ENCODE results near the gene VEGFC.

Gene VEGFC

GRCh38 chr4:176782191-176782590 lies 10.5 kb downstream of the VEGFC start:
- 95% methylated on average over 2 to 3 of the region's 5 CpGs for WGBS, 2 experiments (ENCODE audit: insufficient coverage in 2 of 2)
- Histone ChIP-seq H3K36me3 (ENCODE audit: control insufficient read depth, insufficient read depth, low read length) (no peaks in the 10 kb centered on the region), H3K9me3 (ENCODE audit: control insufficient read depth, low read length) (no peaks in the 10 kb centered on the region), H3K27ac (ENCODE audit: low read depth, low read length, severe bottlenecking) (no peak overlapping the region), H3K4me3 (ENCODE audit: extremely low read depth, insufficient read depth, low read length, poor library complexity, severe bottlenecking) (no peak overlapping the region), H3K4me1 (ENCODE audit: control insufficient read depth, insufficient read depth, low read length, poor library complexity, severe bottlenecking) (peaks cover 11% of the 10 kb centered on the region)

- no peaks in the 10 kb centered on the region for H3K9me3 ChIP-seq (ENCODE audit: control insufficient read depth, low read length)
- H3K4me1 ChIP-seq (ENCODE audit: control insufficient read depth, insufficient read depth, low read length, poor library complexity, severe bottlenecking): peaks cover 11% of the 10 kb centered on the region
- H3K27ac ChIP-seq (ENCODE audit: low read depth, low read length, severe bottlenecking): no peak overlapping the region
- no peak overlapping the region for H3K4me3 ChIP-seq (ENCODE audit: extremely low read depth, insufficient read depth, low read length, poor library complexity, severe bottlenecking)
- H3K36me3 ChIP-seq (ENCODE audit: control insufficient read depth, insufficient read depth, low read length): no peaks in the 10 kb centered on the region
- WGBS, 2 experiments (ENCODE audit: insufficient coverage in 2 of 2): 83 to 92% methylated on average over 1 to 2 of the region's 4 CpGs
Observed at GRCh38 chr4:176781739-176782100, 11.0 kb downstream of the VEGFC start.

GRCh38 chr4:176780995-176781738 lies 11.6 kb downstream of the VEGFC start:
- no peak overlapping the region for H3K4me3 ChIP-seq (ENCODE audit: extremely low read depth, insufficient read depth, low read length, poor library complexity, severe bottlenecking)
- no CpG with 5 or more reads among the region's 1 CpG for WGBS, 2 experiments (ENCODE audit: insufficient coverage in 2 of 2)
- H3K9me3 ChIP-seq (ENCODE audit: control insufficient read depth, low read length): no peaks in the 10 kb centered on the region
- H3K27ac ChIP-seq (ENCODE audit: low read depth, low read length, severe bottlenecking): no peak overlapping the region
- no peaks in the 10 kb centered on the region for H3K36me3 ChIP-seq (ENCODE audit: control insufficient read depth, insufficient read depth, low read length)
- peaks cover 11% of the 10 kb centered on the region for H3K4me1 ChIP-seq (ENCODE audit: control insufficient read depth, insufficient read depth, low read length, poor library complexity, severe bottlenecking)

DNA sequence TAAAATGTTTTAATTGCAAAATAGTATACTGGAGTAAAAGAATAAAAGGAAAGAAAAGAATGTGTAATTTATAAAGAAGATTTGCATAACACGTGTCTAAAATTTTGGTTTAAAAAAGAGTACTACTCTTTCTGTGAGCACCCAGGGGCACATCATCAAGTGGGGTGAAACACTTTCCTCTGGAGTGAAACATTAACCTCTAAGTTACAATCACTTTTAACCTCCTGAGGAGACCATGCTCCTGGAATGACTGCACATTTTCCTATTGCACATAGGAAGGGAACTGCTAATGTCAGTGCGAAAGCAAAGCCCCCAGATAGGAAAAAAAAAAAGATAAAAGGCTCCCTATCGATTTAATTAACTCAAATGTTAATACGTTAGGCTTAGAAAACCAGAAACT lies 13.3 kb downstream of the VEGFC start:
- H3K9me3 ChIP-seq (ENCODE audit: control insufficient read depth, low read length): no peaks in the 10 kb centered on the region
- peaks cover 11% of the 10 kb centered on the region for H3K4me1 ChIP-seq (ENCODE audit: control insufficient read depth, insufficient read depth, low read length, poor library complexity, severe bottlenecking)
- no peak overlapping the region for H3K4me3 ChIP-seq (ENCODE audit: extremely low read depth, insufficient read depth, low read length, poor library complexity, severe bottlenecking)
- H3K27ac ChIP-seq (ENCODE audit: low read depth, low read length, severe bottlenecking): no peak overlapping the region
- H3K36me3 ChIP-seq (ENCODE audit: control insufficient read depth, insufficient read depth, low read length): no peaks in the 10 kb centered on the region
- 78 to 90% methylated on average over 2 of the region's 4 CpGs for WGBS, 2 experiments (ENCODE audit: insufficient coverage in 2 of 2)

GRCh38 chr4:176778491-176778890 lies 14.2 kb downstream of the VEGFC start:
- peaks cover 11% of the 10 kb centered on the region for H3K4me1 ChIP-seq (ENCODE audit: control insufficient read depth, insufficient read depth, low read length, poor library complexity, severe bottlenecking)
- H3K27ac ChIP-seq (ENCODE audit: low read depth, low read length, severe bottlenecking): peak overlapping the region; percentile 26
- WGBS, 2 experiments (ENCODE audit: insufficient coverage in 2 of 2): 60 to 74% methylated on average over 1 to 3 of the region's 4 CpGs
- no peaks in the 10 kb centered on the region for H3K36me3 ChIP-seq (ENCODE audit: control insufficient read depth, insufficient read depth, low read length)
- H3K9me3 ChIP-seq (ENCODE audit: control insufficient read depth, low read length): no peaks in the 10 kb centered on the region
- H3K4me3 ChIP-seq (ENCODE audit: extremely low read depth, insufficient read depth, low read length, poor library complexity, severe bottlenecking): no peak overlapping the region

GRCh38 chr4:176778063-176778462 lies 14.7 kb downstream of the VEGFC start:
- peaks cover 11% of the 10 kb centered on the region for H3K4me1 ChIP-seq (ENCODE audit: control insufficient read depth, insufficient read depth, low read length, poor library complexity, severe bottlenecking)
- no peaks in the 10 kb centered on the region for H3K36me3 ChIP-seq (ENCODE audit: control insufficient read depth, insufficient read depth, low read length)
- H3K27ac ChIP-seq (ENCODE audit: low read depth, low read length, severe bottlenecking): peak overlapping the region; percentile 26
- 0% methylated on average over 1 of the region's 2 CpGs for whole genome bisulfite sequencing, 2 experiments (ENCODE audit: insufficient coverage in 2 of 2)
- H3K4me3 ChIP-seq (ENCODE audit: extremely low read depth, insufficient read depth, low read length, poor library complexity, severe bottlenecking): no peak overlapping the region
- no peaks in the 10 kb centered on the region for H3K9me3 ChIP-seq (ENCODE audit: control insufficient read depth, low read length)

GRCh38 chr4:176775338-176775737 lies 17.4 kb downstream of the VEGFC start:
- no peak overlapping the region for H3K27ac ChIP-seq (ENCODE audit: low read depth, low read length, severe bottlenecking)
- H3K4me1 ChIP-seq (ENCODE audit: control insufficient read depth, insufficient read depth, low read length, poor library complexity, severe bottlenecking): peaks cover 8% of the 10 kb centered on the region
- H3K36me3 ChIP-seq (ENCODE audit: control insufficient read depth, insufficient read depth, low read length): no peaks in the 10 kb centered on the region
- no peaks in the 10 kb centered on the region for H3K9me3 ChIP-seq (ENCODE audit: control insufficient read depth, low read length)
- no peak overlapping the region for H3K4me3 ChIP-seq (ENCODE audit: extremely low read depth, insufficient read depth, low read length, poor library complexity, severe bottlenecking)
- no CpG with 5 or more reads among the region's 1 CpG for WGBS, 2 experiments (ENCODE audit: insufficient coverage in 2 of 2)

DNA sequence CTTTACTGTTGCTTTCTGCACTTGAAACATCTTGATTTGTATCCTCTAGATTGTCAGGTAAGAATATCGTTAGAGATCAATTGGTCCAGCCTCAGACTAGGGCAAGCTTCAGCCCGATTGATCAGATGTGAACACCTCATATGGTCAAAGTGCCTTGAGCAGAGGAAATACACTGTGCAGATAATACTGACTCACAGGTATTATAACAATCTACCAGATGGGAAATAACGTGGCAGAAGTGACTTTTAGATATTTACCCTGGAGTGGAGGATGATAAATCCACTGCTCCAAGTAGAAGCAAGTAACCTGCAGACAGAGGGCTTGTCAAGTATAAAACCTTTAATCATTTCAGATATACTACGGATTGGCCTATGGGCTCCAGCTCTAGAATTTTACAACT lies 17.9 kb downstream of the VEGFC start:
- no peak overlapping the region for H3K27ac ChIP-seq (ENCODE audit: low read depth, low read length, severe bottlenecking)
- H3K36me3 ChIP-seq (ENCODE audit: control insufficient read depth, insufficient read depth, low read length): no peaks in the 10 kb centered on the region
- peaks cover 8% of the 10 kb centered on the region for H3K4me1 ChIP-seq (ENCODE audit: control insufficient read depth, insufficient read depth, low read length, poor library complexity, severe bottlenecking)
- no peak overlapping the region for H3K4me3 ChIP-seq (ENCODE audit: extremely low read depth, insufficient read depth, low read length, poor library complexity, severe bottlenecking)
- H3K9me3 ChIP-seq (ENCODE audit: control insufficient read depth, low read length): no peaks in the 10 kb centered on the region
- 50% methylated on average over 2 of the region's 4 CpGs for WGBS, 2 experiments (ENCODE audit: insufficient coverage in 2 of 2)

DNA sequence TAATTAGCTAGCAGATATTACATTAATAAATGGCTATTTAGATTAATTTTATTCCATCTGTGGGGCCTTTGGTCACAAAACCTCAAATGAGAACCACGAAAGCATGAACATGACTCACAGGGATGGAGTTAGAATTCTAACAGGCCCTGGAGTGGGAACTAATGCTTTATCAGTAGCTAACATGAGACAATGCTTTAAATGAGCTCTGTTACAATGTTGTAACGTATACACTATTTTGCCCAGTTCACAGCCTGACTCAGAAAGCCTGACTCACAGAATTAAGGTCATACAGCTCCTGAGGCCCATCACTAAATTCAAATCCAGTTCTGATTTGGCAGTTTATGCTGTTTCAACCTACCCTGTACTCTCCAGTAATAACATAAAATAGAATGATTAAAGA lies 23.2 kb downstream of the VEGFC start:
- no peak overlapping the region for H3K27ac ChIP-seq (ENCODE audit: low read depth, low read length, severe bottlenecking)
- no peak overlapping the region for H3K4me3 ChIP-seq (ENCODE audit: extremely low read depth, insufficient read depth, low read length, poor library complexity, severe bottlenecking)
- 70 to 89% methylated on average over 1 of the region's 2 CpGs for WGBS, 2 experiments (ENCODE audit: insufficient coverage in 2 of 2)
- H3K36me3 ChIP-seq (ENCODE audit: control insufficient read depth, insufficient read depth, low read length): no peaks in the 10 kb centered on the region
- H3K4me1 ChIP-seq (ENCODE audit: control insufficient read depth, insufficient read depth, low read length, poor library complexity, severe bottlenecking): no peaks in the 10 kb centered on the region
- no peaks in the 10 kb centered on the region for H3K9me3 ChIP-seq (ENCODE audit: control insufficient read depth, low read length)

DNA sequence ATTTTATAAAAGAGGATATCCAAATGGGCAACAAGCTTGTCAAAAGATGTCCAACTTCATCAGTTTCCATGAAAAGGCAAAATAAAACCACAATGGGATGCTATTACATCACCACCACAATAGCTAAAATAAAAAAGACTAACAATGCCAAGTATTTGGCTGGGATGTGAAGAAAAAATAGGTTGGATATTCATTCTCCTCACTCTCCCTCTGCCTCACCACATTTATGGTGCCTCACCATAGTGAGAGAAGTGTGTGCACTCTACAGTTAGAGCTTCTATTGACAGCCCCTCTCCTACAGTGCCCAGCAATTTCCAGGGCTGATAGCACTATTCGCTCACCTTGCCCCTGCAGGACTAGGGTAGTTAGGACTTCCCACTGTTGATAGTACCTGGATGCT lies 25.5 kb downstream of the VEGFC start:
- H3K4me3 ChIP-seq (ENCODE audit: extremely low read depth, insufficient read depth, low read length, poor library complexity, severe bottlenecking): no peak overlapping the region
- no peaks in the 10 kb centered on the region for H3K4me1 ChIP-seq (ENCODE audit: control insufficient read depth, insufficient read depth, low read length, poor library complexity, severe bottlenecking)
- no peaks in the 10 kb centered on the region for H3K9me3 ChIP-seq (ENCODE audit: control insufficient read depth, low read length)
- no peak overlapping the region for H3K27ac ChIP-seq (ENCODE audit: low read depth, low read length, severe bottlenecking)
- 100% methylated on average over 1 of the region's 1 CpG for WGBS, 2 experiments (ENCODE audit: insufficient coverage in 2 of 2)
- no peaks in the 10 kb centered on the region for H3K36me3 ChIP-seq (ENCODE audit: control insufficient read depth, insufficient read depth, low read length)

GRCh38 chr4:176762661-176763308 lies 29.9 kb downstream of the VEGFC start:
- no CpG with 5 or more reads among the region's 3 CpGs for WGBS, 2 experiments (ENCODE audit: insufficient coverage in 2 of 2)
- no peaks in the 10 kb centered on the region for H3K9me3 ChIP-seq (ENCODE audit: control insufficient read depth, low read length)
- H3K36me3 ChIP-seq (ENCODE audit: control insufficient read depth, insufficient read depth, low read length): no peaks in the 10 kb centered on the region
- no peak overlapping the region for H3K4me3 ChIP-seq (ENCODE audit: extremely low read depth, insufficient read depth, low read length, poor library complexity, severe bottlenecking)
- H3K4me1 ChIP-seq (ENCODE audit: control insufficient read depth, insufficient read depth, low read length, poor library complexity, severe bottlenecking): no peaks in the 10 kb centered on the region
- no peak overlapping the region for H3K27ac ChIP-seq (ENCODE audit: low read depth, low read length, severe bottlenecking)

All from mesodermal cell (in vitro differentiated cells).